PC-3 (cell line): ENCODE results near the gene CSDE1. TPM values are rescaled to one million over a fixed set of nuclear protein-coding genes. Genes with fewer than 3 reads are reported as not detected.

ENCODE experiments used
- ATAC-seq: fragments of 200-7000 bp; cut with Tn5 transposase; 2 replicates; pipeline ENCODE4 v1.9.1; 2020; ENCODE audit warnings: mild to moderate bottlenecking, moderate library complexity
- BruUV-seq: library from RNA; stranded (reverse); fragments of 400-500 nt; replicated peaks from 2 replicates; lab custom pipeline; 2021; lab: Mats Ljungman, UMichigan
- CTCF ChIA-PET: fragments of 300-600 bp; sonication (Branson Sonifier 250); formaldehyde crosslinking; loops from one replicate; lab custom pipeline; 2022; ENCODE audit warnings: antibody characterized with exemption; lab: Charles Lee
- POLR2A ChIA-PET: fragments of 300-600 bp; sonication (Branson Sonifier 250); formaldehyde crosslinking; loops from one replicate; lab custom pipeline; 2022; ENCODE audit warnings: antibody characterized with exemption; ENCODE audit not compliant: unreplicated experiment; lab: Charles Lee
- DNase-seq: peaks from one replicate; pipeline ENCODE4 v3.0.0-alpha.2; 2015
- H2AFZ ChIP-seq: fragments of 300-600 bp; sonication (generic); 2 replicates; pipeline ENCODE4 v1.6.0; 2016; ENCODE audit warnings: antibody characterized with exemption, low read length
- H3F3A ChIP-seq: fragments of 300-600 bp; sonication (generic); one replicate; pipeline ENCODE4 v1.6.0; 2017; ENCODE audit warnings: antibody characterized with exemption, low read length, control low read depth, mild to moderate bottlenecking; ENCODE audit not compliant: unreplicated experiment
- H3K27ac ChIP-seq: fragments of 300-600 bp; sonication (generic); 2 replicates; pipeline ENCODE4 v1.5.1; 2016; ENCODE audit warnings: mild to moderate bottlenecking, low read length
- H3K27me3 ChIP-seq: fragments of 300-600 bp; sonication (generic); 2 replicates; pipeline ENCODE4 v1.6.1; 2016; ENCODE audit warnings: low read length, mixed read lengths
- H3K36me3 ChIP-seq: fragments of 300-600 bp; sonication (generic); 2 replicates; pipeline ENCODE4 v1.6.1; 2016; ENCODE audit warnings: low read depth, mixed run types, low read length, mixed read lengths
- H3K4me1 ChIP-seq: fragments of 300-600 bp; sonication (generic); 2 replicates; pipeline ENCODE4 v1.5.1; 2016; ENCODE audit warnings: low read length; ENCODE audit not compliant: insufficient read depth
- H3K4me2 ChIP-seq: fragments of 300-600 bp; sonication (generic); 2 replicates; pipeline ENCODE4 v1.6.0; 2016; ENCODE audit warnings: low read length
- H3K4me3 ChIP-seq: fragments of 300-600 bp; sonication (generic); 2 replicates; pipeline ENCODE4 v1.5.1; 2016; ENCODE audit warnings: mild to moderate bottlenecking, low read length, mixed read lengths
- H3K79me2 ChIP-seq: fragments of 300-600 bp; sonication (generic); 2 replicates; pipeline ENCODE4 v1.6.1; 2017; ENCODE audit warnings: low read length, mixed read lengths
- H3K9ac ChIP-seq: fragments of 300-600 bp; sonication (generic); 2 replicates; pipeline ENCODE4 v1.6.0; 2016; ENCODE audit warnings: mild to moderate bottlenecking, low read length
- H3K9me2 ChIP-seq: fragments of 300-600 bp; sonication (generic); replicated peaks from 2 replicates; pipeline ENCODE4 v1.6.1; 2016; ENCODE audit warnings: mixed run types, low read length, mixed read lengths
- H3K9me3 ChIP-seq: fragments of 300-600 bp; sonication (generic); 2 replicates; pipeline ENCODE4 v1.6.1; 2016; ENCODE audit warnings: low read length, mixed read lengths
- H4K20me1 ChIP-seq: fragments of 300-600 bp; sonication (generic); 2 replicates; pipeline ENCODE4 v1.6.1; 2016; ENCODE audit warnings: low read length, mixed read lengths
- EZH2 ChIP-seq: fragments of 300-600 bp; sonication (generic); IDR thresholded peaks from one replicate; pipeline ENCODE4 v1.6.1; 2017; ENCODE audit warnings: antibody characterized with exemption, mild to moderate bottlenecking, low read length; ENCODE audit not compliant: unreplicated experiment
- EZH2phosphoT487 ChIP-seq: fragments of 300-600 bp; sonication (generic); IDR thresholded peaks from 2 replicates; pipeline ENCODE4 v1.6.1; 2018; ENCODE audit warnings: mild to moderate bottlenecking, antibody characterized with exemption, low read length, borderline replicate concordance
- intact Hi-C: fragments of 100-400 bp; cut with micrococcal nuclease; formaldehyde crosslinking; loops from 2 replicates; pipeline ENCODE4 v1.9.0; 2023
- total RNA-seq: library from RNA; depleted of rRNA; stranded (reverse); fragments of >200 nt; gene quantifications from 2 replicates; pipeline ENCODE4 v1.2.3, GENCODE V29; 2014
- TF ChIP-seq, protein P1 (sequence below): fragments of 300-600 bp; sonication (generic); conservative IDR thresholded peaks from 2 replicates; pipeline ENCODE4 v1.5.1; 2017; ENCODE audit warnings: antibody characterized with exemption, low read depth, mild to moderate bottlenecking, low read length

The CSDE1 gene
- total RNA-seq, 1 experiment from 2014 or later: 480 TPM

DNA sequence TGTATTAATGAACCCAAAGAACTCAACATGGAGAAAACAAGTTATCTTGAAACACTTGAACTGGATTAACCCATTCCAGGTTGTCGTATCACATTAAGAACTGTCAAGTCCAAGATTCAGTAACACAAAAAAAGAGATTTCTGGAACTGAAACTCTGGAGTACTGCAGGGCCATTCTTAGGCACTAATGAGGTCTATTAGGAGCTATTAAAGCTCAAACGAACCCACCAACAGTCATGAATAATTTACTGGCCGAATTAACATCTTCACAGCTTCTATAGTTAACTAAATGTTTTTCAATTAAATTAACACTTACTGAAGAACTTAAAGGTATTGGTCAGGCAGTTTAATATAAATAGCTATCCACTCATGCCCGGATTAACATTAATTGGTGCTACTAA is 4.6 kb downstream of the CSDE1 start:
- ATAC-seq (no peak), DNase-seq (no peak)
- no peak overlapping the region for H3K4me2 ChIP-seq
- no peaks in the 10 kb centered on the region for H3K9me3 ChIP-seq
- H3K4me1 ChIP-seq: peaks cover 17% of the 10 kb centered on the region
- no TSS peak for BruUV-seq
- ChIA-PET POLR2A (no interaction called here), CTCF (no interaction called here)
- H3K27ac ChIP-seq: no peak overlapping the region
- H3K9me2 ChIP-seq: no peaks in the 10 kb centered on the region
- intact Hi-C loops: no loop called here
- no peak overlapping the region for H3K4me3 ChIP-seq
- H2AFZ ChIP-seq: no peak overlapping the region
- H3K9ac ChIP-seq: no peak overlapping the region
- no peaks in the 10 kb centered on the region for H3K27me3 ChIP-seq
- H4K20me1 ChIP-seq: peaks cover 91% of the 10 kb centered on the region
- H3K36me3 ChIP-seq: peaks cover 40% of the 10 kb centered on the region
- H3K79me2 ChIP-seq: peaks cover 97% of the 10 kb centered on the region
- no peaks in the 10 kb centered on the region for H3F3A ChIP-seq
- TF ChIP-seq, protein P1, sequence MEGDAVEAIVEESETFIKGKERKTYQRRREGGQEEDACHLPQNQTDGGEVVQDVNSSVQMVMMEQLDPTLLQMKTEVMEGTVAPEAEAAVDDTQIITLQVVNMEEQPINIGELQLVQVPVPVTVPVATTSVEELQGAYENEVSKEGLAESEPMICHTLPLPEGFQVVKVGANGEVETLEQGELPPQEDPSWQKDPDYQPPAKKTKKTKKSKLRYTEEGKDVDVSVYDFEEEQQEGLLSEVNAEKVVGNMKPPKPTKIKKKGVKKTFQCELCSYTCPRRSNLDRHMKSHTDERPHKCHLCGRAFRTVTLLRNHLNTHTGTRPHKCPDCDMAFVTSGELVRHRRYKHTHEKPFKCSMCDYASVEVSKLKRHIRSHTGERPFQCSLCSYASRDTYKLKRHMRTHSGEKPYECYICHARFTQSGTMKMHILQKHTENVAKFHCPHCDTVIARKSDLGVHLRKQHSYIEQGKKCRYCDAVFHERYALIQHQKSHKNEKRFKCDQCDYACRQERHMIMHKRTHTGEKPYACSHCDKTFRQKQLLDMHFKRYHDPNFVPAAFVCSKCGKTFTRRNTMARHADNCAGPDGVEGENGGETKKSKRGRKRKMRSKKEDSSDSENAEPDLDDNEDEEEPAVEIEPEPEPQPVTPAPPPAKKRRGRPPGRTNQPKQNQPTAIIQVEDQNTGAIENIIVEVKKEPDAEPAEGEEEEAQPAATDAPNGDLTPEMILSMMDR: no peak
- TF ChIP-seq EZH2phosphoT487 (no peak), EZH2 (no peak)

DNA sequence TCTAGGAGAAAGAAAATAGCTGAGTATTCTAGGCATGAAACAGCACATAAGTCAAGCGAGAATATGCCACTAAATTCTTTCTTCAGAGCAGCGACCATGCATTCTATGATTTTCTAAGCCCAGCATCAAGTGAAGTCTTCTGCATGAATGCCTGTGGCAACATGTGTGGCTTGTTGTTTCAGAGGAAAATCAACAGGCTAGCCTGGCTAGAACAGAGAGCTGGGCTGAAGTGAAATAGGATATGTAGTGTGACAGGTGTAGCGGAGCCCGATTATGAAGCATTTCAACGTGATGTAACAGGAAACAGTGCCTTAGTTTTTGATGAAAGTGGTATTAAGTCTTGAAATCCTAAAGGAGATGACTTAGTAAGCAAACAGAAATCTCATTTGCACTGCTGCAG is 7.0 kb downstream of the CSDE1 start:
- H3K4me1 ChIP-seq: peaks cover 13% of the 10 kb centered on the region
- peaks cover 89% of the 10 kb centered on the region for H4K20me1 ChIP-seq
- no peak overlapping the region for H2AFZ ChIP-seq
- H3K4me2 ChIP-seq: no peak overlapping the region
- H3K9me2 ChIP-seq: no peaks in the 10 kb centered on the region
- H3K79me2 ChIP-seq: peaks cover 100% of the 10 kb centered on the region
- no peak overlapping the region for H3K27ac ChIP-seq
- intact Hi-C loops: no loop called here
- TF ChIP-seq EZH2 (no peak), EZH2phosphoT487 (no peak)
- TF ChIP-seq, protein P1: no peak
- peaks cover 52% of the 10 kb centered on the region for H3K36me3 ChIP-seq
- no peak overlapping the region for H3K9ac ChIP-seq
- no peaks in the 10 kb centered on the region for H3K27me3 ChIP-seq
- DNase-seq (no peak), ATAC-seq (no peak; the same call in 1 of the 2 replicates)
- ChIA-PET CTCF (interaction anchor here (0.6 kb wide), 1 partner anchor 100 kb away, joined by 4 read pairs; no protein-coding TSS in a partner anchor), POLR2A (no interaction called here)
- H3K4me3 ChIP-seq: no peak overlapping the region
- BruUV-seq: no TSS peak
- no peaks in the 10 kb centered on the region for H3K9me3 ChIP-seq
- H3F3A ChIP-seq: no peaks in the 10 kb centered on the region

DNA sequence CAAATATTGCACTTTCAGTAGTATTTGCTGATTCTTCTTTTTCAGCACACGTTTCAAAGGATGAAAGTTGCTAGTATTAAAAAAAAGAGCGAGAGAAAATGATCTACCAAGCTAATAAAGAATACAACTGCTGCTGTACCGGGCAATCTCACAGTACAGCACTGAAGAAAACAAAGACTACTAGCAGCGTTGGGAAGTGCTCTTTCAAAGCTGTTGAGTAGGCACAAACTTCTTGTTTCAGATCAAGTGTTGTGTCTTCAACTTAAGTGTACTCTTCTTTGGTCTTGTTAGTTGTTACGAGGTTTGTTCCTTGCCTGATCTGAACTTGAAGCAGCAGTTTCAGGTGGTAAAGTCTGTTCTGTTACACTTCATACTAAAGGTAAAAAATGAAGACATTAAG is 7.9 kb downstream of the CSDE1 start:
- H3K9me3 ChIP-seq: no peaks in the 10 kb centered on the region
- no peak for DNase-seq
- no peak overlapping the region for H3K27ac ChIP-seq
- no peak for TF ChIP-seq EZH2phosphoT487
- TF ChIP-seq EZH2: no peak
- TF ChIP-seq, protein P1: no peak
- intact Hi-C loops: no loop called here
- no TSS peak for BruUV-seq
- no peak overlapping the region for H3K4me3 ChIP-seq
- H3K27me3 ChIP-seq: no peaks in the 10 kb centered on the region
- peaks cover 100% of the 10 kb centered on the region for H3K79me2 ChIP-seq
- H3K9ac ChIP-seq: no peak overlapping the region
- ATAC-seq: no peak
- H3K36me3 ChIP-seq: peaks cover 52% of the 10 kb centered on the region
- CTCF ChIA-PET: no interaction called here
- H3F3A ChIP-seq: no peaks in the 10 kb centered on the region
- no peaks in the 10 kb centered on the region for H3K9me2 ChIP-seq
- POLR2A ChIA-PET: no interaction called here
- no peak overlapping the region for H2AFZ ChIP-seq
- H3K4me2 ChIP-seq: no peak overlapping the region
- H3K4me1 ChIP-seq: peaks cover 3% of the 10 kb centered on the region
- peaks cover 85% of the 10 kb centered on the region for H4K20me1 ChIP-seq
